GM18517 (cell line): ENCODE results near the gene BRWD1.
A peak's percentile ranks its signal among the peaks of the same experiment; 100 is the strongest.

Source experiments
- ATAC-seq: cut with Tn5 transposase; IDR thresholded peaks from one replicate; pipeline ENCODE4 v1.9.1; 2021; ENCODE audit warnings: mild to moderate bottlenecking, moderate library complexity; ENCODE audit not compliant: unreplicated experiment

The BRWD1 gene

GRCh38 chr21:39330001-39330400 lies 16.6 kb upstream of the BRWD1 start:
- no peak for ATAC-seq

- no peak for ATAC-seq
Observed at GRCh38 chr21:39327727-39328126, 14.3 kb upstream of the BRWD1 start.

- no peak for ATAC-seq
Observed at GRCh38 chr21:39326607-39327307, 13.3 kb upstream of the BRWD1 start.

- no peak for ATAC-seq
Observed at GRCh38 chr21:39325458-39325857, 12.0 kb upstream of the BRWD1 start.

GRCh38 chr21:39321424-39321823 lies 8.0 kb upstream of the BRWD1 start:
- ATAC-seq = no peak

DNA sequence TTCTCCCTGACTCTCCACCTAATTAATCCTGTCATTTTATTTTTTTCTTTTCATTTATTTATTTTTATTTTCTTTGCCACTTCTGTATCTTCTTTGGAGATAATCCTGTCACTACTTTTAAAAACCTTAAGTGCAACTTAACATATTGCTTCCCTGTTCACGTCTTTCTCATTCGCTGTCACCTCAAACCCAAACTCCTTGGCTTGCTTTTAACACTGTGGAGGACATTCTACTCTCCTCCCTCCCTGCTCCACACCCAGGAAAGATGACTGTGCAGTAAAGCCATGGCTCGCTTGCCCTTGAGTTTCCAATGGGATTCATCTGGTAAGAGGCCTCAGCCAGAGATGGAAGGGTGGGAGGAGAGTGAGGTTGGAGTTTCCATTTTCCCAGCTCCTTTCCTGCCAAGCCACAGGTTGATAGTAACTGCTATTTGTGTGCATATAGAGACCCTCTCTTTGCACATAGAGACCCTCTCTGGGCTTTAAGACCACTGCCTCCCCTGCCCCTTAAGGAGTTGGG lies 6.4 kb upstream of the BRWD1 start:
- ATAC-seq = no peak

DNA sequence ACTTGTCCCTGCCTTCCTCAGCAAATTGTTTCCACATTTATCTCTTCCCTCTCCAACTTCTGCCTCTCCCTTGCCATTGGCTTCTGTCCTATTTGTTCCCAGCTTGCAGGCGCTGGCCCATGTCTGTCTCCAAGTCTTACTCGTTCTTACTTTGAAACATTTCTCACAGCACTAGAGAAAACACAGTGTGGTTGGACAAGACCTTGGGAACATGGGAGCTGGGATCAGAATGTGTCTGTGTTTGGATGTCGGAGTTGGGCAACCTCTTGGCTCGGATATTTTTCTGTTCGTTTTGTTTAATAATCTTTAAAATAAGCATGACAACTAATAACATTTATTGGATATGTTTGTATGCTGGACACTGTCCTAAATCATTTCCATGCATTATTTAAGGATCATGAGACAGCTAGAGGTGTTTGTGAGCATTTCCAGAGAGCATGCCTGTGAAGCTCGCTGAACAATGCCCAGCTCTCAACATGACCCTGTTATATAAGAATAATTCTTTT lies 5.9 kb upstream of the BRWD1 start:
- ATAC-seq = no peak

DNA sequence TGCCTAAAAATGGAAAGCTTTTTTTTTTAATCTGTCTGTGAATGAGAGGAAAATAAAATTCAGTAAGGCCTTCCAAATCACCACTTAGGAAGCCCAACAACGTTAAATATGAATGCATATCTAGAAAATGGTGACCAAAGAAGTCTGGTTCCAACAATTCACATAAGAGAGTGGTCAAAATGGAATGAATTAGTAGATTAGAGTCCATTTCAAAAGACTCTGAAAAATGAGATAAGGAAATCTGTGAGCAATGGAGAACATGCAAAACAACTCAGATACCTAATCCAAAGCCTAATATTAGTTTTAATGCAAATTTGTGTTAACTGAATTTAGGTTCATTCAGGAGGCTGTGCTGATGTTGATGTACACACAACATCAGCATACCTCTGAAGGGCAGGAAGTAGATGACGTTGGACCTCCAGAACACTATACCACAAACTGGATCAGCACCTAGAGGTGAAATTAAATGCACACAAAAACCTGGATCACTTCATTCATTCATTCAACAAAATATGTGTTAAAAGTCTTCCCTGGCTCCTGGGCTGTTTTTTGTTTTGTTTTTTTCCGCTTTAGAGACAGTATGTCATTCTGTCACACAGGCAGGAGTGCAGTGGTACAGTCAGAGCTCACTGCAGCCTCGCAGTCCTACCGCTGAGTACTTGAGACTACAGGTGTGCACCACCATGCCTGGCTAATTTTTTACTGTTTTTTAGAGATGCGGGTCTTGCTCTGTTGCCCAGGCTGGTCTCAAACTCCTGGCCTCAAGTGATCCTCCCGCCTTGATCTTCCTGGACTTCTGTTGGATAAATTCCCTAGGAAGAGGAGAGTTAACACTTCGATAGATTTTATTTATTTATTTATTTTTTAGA lies 4.9 kb upstream of the BRWD1 start:
- no peak for ATAC-seq

GRCh38 chr21:39317134-39318090 lies 4.0 kb upstream of the BRWD1 start:
- ATAC-seq = no peak

- ATAC-seq = no peak
Observed at GRCh38 chr21:39316729-39317128, 3.3 kb upstream of the BRWD1 start.

GRCh38 chr21:39315603-39316445 lies 2.4 kb upstream of the BRWD1 start:
- ATAC-seq = no peak

GRCh38 chr21:39314143-39315027 lies 953 bp upstream of the BRWD1 start:
- peak; percentile 2 for ATAC-seq

DNA sequence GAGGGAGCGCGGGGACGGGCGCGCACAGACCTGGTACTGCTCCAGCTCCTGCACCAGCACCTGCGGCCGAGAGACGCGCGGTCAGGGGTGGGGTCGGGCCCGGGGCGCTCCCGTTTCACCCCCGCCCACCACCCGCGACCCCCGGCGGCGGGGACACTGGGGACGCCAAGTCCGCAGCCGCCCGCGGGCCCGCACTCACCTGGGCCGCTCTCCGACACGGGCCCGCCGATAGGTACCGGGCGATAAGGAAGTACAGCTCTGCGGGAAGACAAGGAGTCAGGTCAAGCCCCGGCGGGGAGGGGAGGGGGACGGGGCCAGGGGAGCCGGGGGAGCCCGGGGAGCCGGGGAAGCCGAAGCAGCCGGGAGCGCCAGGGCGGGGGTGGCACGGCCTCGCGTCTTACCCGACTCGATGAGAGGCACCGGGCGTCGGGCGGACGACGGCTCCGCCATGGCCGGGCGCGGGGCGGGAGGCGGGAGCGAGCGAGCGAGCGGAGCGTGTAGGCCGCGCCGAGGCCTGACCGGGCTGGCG lies 326 bp downstream of the BRWD1 start:
- no peak for ATAC-seq

- ATAC-seq = peak; percentile 74
Observed at GRCh38 chr21:39312112-39313041, 1.1 kb downstream of the BRWD1 start.

DNA sequence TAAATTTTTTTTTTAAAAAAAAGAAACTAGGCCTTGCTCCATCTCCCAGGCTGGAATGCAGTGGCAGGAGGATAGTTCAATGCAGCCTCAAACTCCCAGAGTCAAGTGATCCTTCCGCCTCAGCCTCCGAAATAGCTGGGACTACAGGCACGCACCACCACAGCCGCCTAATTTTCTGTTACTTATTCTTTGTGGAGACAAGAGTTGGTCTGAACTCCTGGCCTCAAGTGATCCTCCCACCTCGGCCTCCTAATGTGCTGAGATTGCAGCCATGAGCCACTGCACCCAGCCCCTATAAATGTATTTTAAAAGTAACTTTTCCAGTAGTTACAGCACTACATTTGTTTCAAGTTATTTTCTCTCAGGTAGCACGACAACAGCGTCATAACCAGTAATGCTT lies 2.3 kb downstream of the BRWD1 start:
- no peak for ATAC-seq

GRCh38 chr21:39307466-39307865 lies 6.0 kb downstream of the BRWD1 start:
- ATAC-seq = no peak

GRCh38 chr21:39300587-39300986 lies 12.8 kb downstream of the BRWD1 start:
- no peak for ATAC-seq
